HCT116 (cell line): ENCODE data around the gene BTG1. TPM values are rescaled to one million over a fixed set of nuclear protein-coding genes. Genes with fewer than 3 reads are reported as not detected.

ENCODE experiments used
- ATAC-seq: fragments of 200-7000 bp; cut with Tn5 transposase; 2 replicates; pipeline ENCODE4 v1.9.1; 2020; ENCODE audit warnings: mild to moderate bottlenecking, moderate library complexity
- BruUV-seq: library from RNA; stranded (reverse); fragments of 400-500 nt; replicated peaks from 2 replicates; lab custom pipeline; 2021; lab: Mats Ljungman, UMichigan
- CTCF ChIA-PET: fragments of 300-600 bp; sonication (Branson Sonifier 250); formaldehyde crosslinking; loops from one replicate; lab custom pipeline; 2021; ENCODE audit warnings: antibody characterized with exemption; lab: Charles Lee
- POLR2A ChIA-PET: fragments of 300-600, 350-600 bp; sonication (Branson Sonifier 250); formaldehyde crosslinking; loops from one replicate; lab custom pipeline; 2021; ENCODE audit warnings: antibody characterized with exemption; lab: Charles Lee
- RAD21 ChIA-PET, 2 experiments: fragments of 300-600 bp; sonication (Branson Sonifier 250); formaldehyde crosslinking; loops; one replicate each; lab custom pipeline; 2023; ENCODE audit warnings: low total read pairs in 2 of 2; ENCODE audit not compliant: uncharacterized antibody in 2 of 2, unreplicated experiment in 2 of 2, low non-redundant PET in 1 of 2; lab: Charles Lee
- DNase-seq: peaks from one replicate; pipeline ENCODE4 v3.0.0-alpha.2; 2010; ENCODE audit warnings: low read depth, low spot score
- H2AFZ ChIP-seq: fragments of 200-600 bp; shearing (Covaris generic), sonication (generic); 2 replicates; pipeline ENCODE4 v1.6.1; 2017; ENCODE audit warnings: low read depth, mixed run types, mixed read lengths, antibody characterized with exemption, low read length; ENCODE audit not compliant: poor library complexity, severe bottlenecking
- H3K27ac ChIP-seq: 2 replicates; pipeline ENCODE4 v1.5.1; 2012; ENCODE audit warnings: low read depth, low read length
- H3K27me3 ChIP-seq: fragments of 200-600 bp; sonication (generic); 2 replicates; pipeline ENCODE4 v1.6.1; 2016; ENCODE audit warnings: mixed run types, low read length, mixed read lengths; ENCODE audit not compliant: insufficient read depth
- H3K36me3 ChIP-seq, 2 experiments: fragments of 200-500 bp in 1 of 2; fragments of 200-600 bp in 1 of 2; sonication (Bioruptor generic) in 1 of 2; sonication (generic) in 1 of 2; 2 replicates each; pipeline versions ENCODE4 v1.5.1 to v1.6.1; 2014 to 2016; ENCODE audit warnings: low read length in 2 of 2, inconsistent platforms in 1 of 2, mixed read lengths in 1 of 2, mixed run types in 1 of 2; ENCODE audit not compliant: insufficient read depth in 2 of 2, control insufficient read depth in 1 of 2
- H3K4me1 ChIP-seq, 2 experiments: fragments of 200-600 bp in 1 of 2; sonication (generic) in 1 of 2; 2 replicates each; pipeline versions ENCODE4 v1.5.1 to v1.6.1; 2012 to 2017; ENCODE audit warnings: low read length in 2 of 2, inconsistent platforms in 1 of 2, mild to moderate bottlenecking in 1 of 2, mixed read lengths in 1 of 2, mixed run types in 1 of 2, moderate library complexity in 1 of 2; ENCODE audit not compliant: insufficient read depth in 2 of 2, control insufficient read depth in 1 of 2
- H3K4me2 ChIP-seq: fragments of 200-600 bp; sonication (generic); 2 replicates; pipeline ENCODE4 v1.6.1; 2017; ENCODE audit warnings: mixed run types, low read length, mixed read lengths
- H3K4me3 ChIP-seq, 2 experiments: fragments of 200-600 bp in 1 of 2; sonication (generic) in 1 of 2; replicated peaks in 1 of 2; 2 replicates each; pipeline ENCODE4 v1.5.1; 2011 to 2016; ENCODE audit warnings: low read length in 2 of 2, control low read depth in 1 of 2, low read depth in 1 of 2, mild to moderate bottlenecking in 1 of 2, mixed read lengths in 1 of 2, mixed run types in 1 of 2
- H3K79me2 ChIP-seq: fragments of 200-600 bp; sonication (generic); 2 replicates; pipeline ENCODE4 v1.6.1; 2017; ENCODE audit warnings: mild to moderate bottlenecking, mixed run types, low read length, moderate library complexity, mixed read lengths; ENCODE audit not compliant: insufficient read depth
- H3K9ac ChIP-seq: fragments of 200-600 bp; sonication (generic); 2 replicates; pipeline ENCODE4 v1.6.1; 2016; ENCODE audit warnings: low read length, mixed read lengths
- H3K9me2 ChIP-seq: fragments of 200-600 bp; sonication (generic), shearing (Covaris generic); 2 replicates; pipeline ENCODE4 v1.6.1; 2017; ENCODE audit warnings: mixed run types, mild to moderate bottlenecking, moderate library complexity; ENCODE audit not compliant: insufficient read depth
- H3K9me3 ChIP-seq, 2 experiments: fragments of 200-500 bp in 1 of 2; fragments of 200-600 bp in 1 of 2; sonication (Bioruptor generic) in 1 of 2; sonication (generic) in 1 of 2; 2 replicates each; pipeline ENCODE4 v1.6.1; 2014 to 2017; ENCODE audit warnings: low read length in 2 of 2, mixed read lengths in 2 of 2, inconsistent platforms in 1 of 2, low read depth in 1 of 2, mild to moderate bottlenecking in 1 of 2, mixed run types in 1 of 2, moderate library complexity in 1 of 2; ENCODE audit not compliant: control insufficient read depth in 1 of 2, insufficient read depth in 1 of 2
- H4K20me1 ChIP-seq: fragments of 200-600 bp; sonication (generic), shearing (Covaris generic); 2 replicates; pipeline ENCODE4 v1.6.1; 2017; ENCODE audit warnings: mixed run types, mild to moderate bottlenecking, moderate library complexity; ENCODE audit not compliant: insufficient read depth
- ATF3 ChIP-seq: IDR thresholded peaks from 2 replicates; pipeline ENCODE4 v1.6.1; 2012
- CEBPB ChIP-seq: IDR thresholded peaks from 2 replicates; pipeline ENCODE4 v1.6.1; 2012; ENCODE audit warnings: low read depth
- CTCF ChIP-seq, 3 experiments: fragments of 200-600 bp in 1 of 3; sonication (generic) in 1 of 3; IDR thresholded peaks in 2 of 3; conservative IDR thresholded peaks in 1 of 3; 2 replicates each; pipeline ENCODE4 v1.5.1; 2012 to 2017; ENCODE audit warnings: low read depth in 2 of 3, low read length in 2 of 3, antibody characterized with exemption in 1 of 3, borderline replicate concordance in 1 of 3, control low read depth in 1 of 3, mild to moderate bottlenecking in 1 of 3, mixed read lengths in 1 of 3, mixed run types in 1 of 3, moderate library complexity in 1 of 3; ENCODE audit not compliant: insufficient read depth in 1 of 3
- EGR1 ChIP-seq: IDR thresholded peaks from 2 replicates; pipeline ENCODE4 v1.6.1; 2012; ENCODE audit warnings: low read depth
- EZH2 ChIP-seq: fragments of 200-600 bp; sonication (generic); IDR thresholded peaks from 2 replicates; pipeline ENCODE4 v1.6.1; 2017; ENCODE audit warnings: antibody characterized with exemption, mixed run types
- FOSL1 ChIP-seq: IDR thresholded peaks from 2 replicates; pipeline ENCODE4 v1.6.1; 2012; ENCODE audit warnings: low read depth
- JUND ChIP-seq: IDR thresholded peaks from 2 replicates; pipeline ENCODE4 v1.6.1; 2012
- MAX ChIP-seq: IDR thresholded peaks from 2 replicates; pipeline ENCODE4 v1.6.1; 2012
- POLR2A ChIP-seq: IDR thresholded peaks from 2 replicates; pipeline ENCODE4 v1.7.0; 2011; ENCODE audit warnings: borderline replicate concordance; ENCODE audit not compliant: insufficient read depth, insufficient read length; ENCODE audit errors: extremely low read depth
- POLR2AphosphoS5 ChIP-seq: IDR thresholded peaks from 2 replicates; pipeline ENCODE4 v1.6.1; 2011; ENCODE audit warnings: mild to moderate bottlenecking, low read depth, low read length, moderate library complexity
- RAD21 ChIP-seq: IDR thresholded peaks from 2 replicates; pipeline ENCODE4 v1.6.1; 2012; ENCODE audit warnings: low read depth, mild to moderate bottlenecking
- SP1 ChIP-seq: IDR thresholded peaks from 2 replicates; pipeline ENCODE4 v1.6.1; 2012; ENCODE audit warnings: low read depth
- SRF ChIP-seq: IDR thresholded peaks from 2 replicates; pipeline ENCODE4 v1.6.1; 2012; ENCODE audit warnings: low read depth
- TCF7L2 ChIP-seq: IDR thresholded peaks from 2 replicates; pipeline ENCODE4 v1.7.0; 2011; ENCODE audit warnings: borderline replicate concordance, inconsistent platforms; ENCODE audit not compliant: insufficient read depth, insufficient read length; ENCODE audit errors: extremely low read depth
- YY1 ChIP-seq: IDR thresholded peaks from 2 replicates; pipeline ENCODE4 v1.6.1; 2011; ENCODE audit warnings: low read length, low read depth, moderate library complexity, mild to moderate bottlenecking; ENCODE audit not compliant: insufficient replicate concordance; ENCODE audit errors: extremely low read depth
- ZNF274 ChIP-seq: fragments of 200-500 bp; sonication (Bioruptor generic); IDR thresholded peaks from 2 replicates; pipeline ENCODE4 v1.6.1; 2014; ENCODE audit warnings: mild to moderate bottlenecking, low read depth, low read length, inconsistent platforms
- intact Hi-C: fragments of 100-400 bp; cut with micrococcal nuclease; formaldehyde crosslinking; loops from 2 replicates; pipeline ENCODE4 v1.10.0; 2022
- total RNA-seq: library from RNA; stranded (reverse); gene quantifications from one replicate; pipeline ENCODE4 v1.2.1, GENCODE V29; 2021; ENCODE audit not compliant: unreplicated experiment
- TF ChIP-seq, protein P1 (sequence below): IDR thresholded peaks from 2 replicates; pipeline ENCODE4 v1.6.1; 2011; ENCODE audit warnings: mild to moderate bottlenecking, low read length, moderate library complexity; ENCODE audit not compliant: insufficient replicate concordance; ENCODE audit errors: extremely low read depth
- TF ChIP-seq, protein P2 (sequence below): IDR thresholded peaks from 2 replicates; pipeline ENCODE4 v1.6.1; 2012; ENCODE audit warnings: low read depth

Gene BTG1
- total RNA-seq, 1 experiment from 2014 or later = 57.3 TPM

GRCh38 chr12:92136965-92137721 lies 8.5 kb downstream of the BTG1 start:
- Histone ChIP-seq H3K27ac (no peak overlapping the region), H2AFZ (no peak overlapping the region), H3K9ac (no peak overlapping the region), H4K20me1 (no peaks in the 10 kb centered on the region), H3K9me2 (no peaks in the 10 kb centered on the region), H3K4me3 (no peak overlapping the region), H3K79me2 (peaks cover 13% of the 10 kb centered on the region), H3K27me3 (no peaks in the 10 kb centered on the region), H3K36me3 (peaks cover 0 to 3% of the 10 kb centered on the region in 2 experiments; a peak in 2 of 4 replicates), H3K4me2 (peak overlapping the region; percentile 48), H3K4me1 (peaks cover 0 to 42% of the 10 kb centered on the region in 2 experiments; a peak in 2 of 4 replicates), H3K9me3 (no peaks in the 10 kb centered on the region)
- no TSS peak for BruUV-seq
- POLR2A ChIA-PET = interaction anchor here (0.9 to 7.8 kb wide), 3 partner anchors 8 to 358 kb away, joined by 3 to 91 read pairs (median 4); partner anchors contain the start of gene BTG1
- CTCF ChIA-PET = no interaction called here
- ATAC-seq = no peak; the same call in 1 of the 2 replicates
- intact Hi-C loops = no loop called here
- DNase-seq = peak; percentile 49
- RAD21 ChIA-PET = interaction anchor here in 1 of 2 experiments (1.1 kb wide), 1 partner anchor 9 kb away, joined by 3 read pairs; the partner anchor contains the start of gene BTG1
- TF ChIP-seq FOSL1 (peak; percentile 83), MAX (no peak), TCF7L2 (no peak), POLR2A (no peak), CEBPB (peak; percentile 95), EGR1 (no peak), RAD21 (peak; percentile 10; the same call in 1 of the 2 replicates), EZH2 (no peak), JUND (peak; percentile 62), CTCF (IDR thresholded peaks at IDR 0.05 in 2 of 3, conservative IDR thresholded peaks at IDR 0.05 in 1 of 3; ENCODE audit: borderline replicate concordance in 1 of 3, insufficient read depth in 1 of 3, low read depth in 2 of 3, low read length in 2 of 3) (no peak), POLR2AphosphoS5 (peak; percentile 33; the same call in 1 of the 2 replicates), SP1 (peak; percentile 64), ATF3 (0 out of 2 replicates have a peak, but pooled peaks have one; percentile 40), SRF (no peak), ZNF274 (no peak), YY1 (no peak)
- TF ChIP-seq, protein P1, sequence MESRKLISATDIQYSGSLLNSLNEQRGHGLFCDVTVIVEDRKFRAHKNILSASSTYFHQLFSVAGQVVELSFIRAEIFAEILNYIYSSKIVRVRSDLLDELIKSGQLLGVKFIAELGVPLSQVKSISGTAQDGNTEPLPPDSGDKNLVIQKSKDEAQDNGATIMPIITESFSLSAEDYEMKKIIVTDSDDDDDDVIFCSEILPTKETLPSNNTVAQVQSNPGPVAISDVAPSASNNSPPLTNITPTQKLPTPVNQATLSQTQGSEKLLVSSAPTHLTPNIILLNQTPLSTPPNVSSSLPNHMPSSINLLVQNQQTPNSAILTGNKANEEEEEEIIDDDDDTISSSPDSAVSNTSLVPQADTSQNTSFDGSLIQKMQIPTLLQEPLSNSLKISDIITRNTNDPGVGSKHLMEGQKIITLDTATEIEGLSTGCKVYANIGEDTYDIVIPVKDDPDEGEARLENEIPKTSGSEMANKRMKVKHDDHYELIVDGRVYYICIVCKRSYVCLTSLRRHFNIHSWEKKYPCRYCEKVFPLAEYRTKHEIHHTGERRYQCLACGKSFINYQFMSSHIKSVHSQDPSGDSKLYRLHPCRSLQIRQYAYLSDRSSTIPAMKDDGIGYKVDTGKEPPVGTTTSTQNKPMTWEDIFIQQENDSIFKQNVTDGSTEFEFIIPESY = no peak
- TF ChIP-seq, protein P2, sequence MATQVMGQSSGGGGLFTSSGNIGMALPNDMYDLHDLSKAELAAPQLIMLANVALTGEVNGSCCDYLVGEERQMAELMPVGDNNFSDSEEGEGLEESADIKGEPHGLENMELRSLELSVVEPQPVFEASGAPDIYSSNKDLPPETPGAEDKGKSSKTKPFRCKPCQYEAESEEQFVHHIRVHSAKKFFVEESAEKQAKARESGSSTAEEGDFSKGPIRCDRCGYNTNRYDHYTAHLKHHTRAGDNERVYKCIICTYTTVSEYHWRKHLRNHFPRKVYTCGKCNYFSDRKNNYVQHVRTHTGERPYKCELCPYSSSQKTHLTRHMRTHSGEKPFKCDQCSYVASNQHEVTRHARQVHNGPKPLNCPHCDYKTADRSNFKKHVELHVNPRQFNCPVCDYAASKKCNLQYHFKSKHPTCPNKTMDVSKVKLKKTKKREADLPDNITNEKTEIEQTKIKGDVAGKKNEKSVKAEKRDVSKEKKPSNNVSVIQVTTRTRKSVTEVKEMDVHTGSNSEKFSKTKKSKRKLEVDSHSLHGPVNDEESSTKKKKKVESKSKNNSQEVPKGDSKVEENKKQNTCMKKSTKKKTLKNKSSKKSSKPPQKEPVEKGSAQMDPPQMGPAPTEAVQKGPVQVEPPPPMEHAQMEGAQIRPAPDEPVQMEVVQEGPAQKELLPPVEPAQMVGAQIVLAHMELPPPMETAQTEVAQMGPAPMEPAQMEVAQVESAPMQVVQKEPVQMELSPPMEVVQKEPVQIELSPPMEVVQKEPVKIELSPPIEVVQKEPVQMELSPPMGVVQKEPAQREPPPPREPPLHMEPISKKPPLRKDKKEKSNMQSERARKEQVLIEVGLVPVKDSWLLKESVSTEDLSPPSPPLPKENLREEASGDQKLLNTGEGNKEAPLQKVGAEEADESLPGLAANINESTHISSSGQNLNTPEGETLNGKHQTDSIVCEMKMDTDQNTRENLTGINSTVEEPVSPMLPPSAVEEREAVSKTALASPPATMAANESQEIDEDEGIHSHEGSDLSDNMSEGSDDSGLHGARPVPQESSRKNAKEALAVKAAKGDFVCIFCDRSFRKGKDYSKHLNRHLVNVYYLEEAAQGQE = no peak
